BLaER1 treated with 17β-estradiol and CSF1 and Interleukin-3, amounts not matched to agents 10 nM and 100 nM (cell line): Measurements from ENCODE around the gene SMG6.

Experiments
- H3K27ac ChIP-seq, 11 experiments: shearing (Covaris generic); formaldehyde crosslinking; 2 replicates each; pipeline ENCODE4 v1.8.1; 2022
- H3K27me3 ChIP-seq, 11 experiments: shearing (Covaris generic); formaldehyde crosslinking; 2 replicates each; pipeline ENCODE4 v1.8.1; 2022
- H3K36me3 ChIP-seq, 11 experiments: shearing (Covaris generic); formaldehyde crosslinking; 2 replicates each; pipeline ENCODE4 v1.8.1; 2022
- H3K4me1 ChIP-seq, 10 experiments: shearing (Covaris generic); formaldehyde crosslinking; 2 replicates each; pipeline ENCODE4 v1.8.1; 2022
- H3K4me2 ChIP-seq, 11 experiments: shearing (Covaris generic); formaldehyde crosslinking; 2 replicates each; pipeline ENCODE4 v1.8.1; 2022
- H3K4me3 ChIP-seq, 10 experiments: shearing (Covaris generic); formaldehyde crosslinking; 2 replicates each; pipeline ENCODE4 v1.8.1; 2022
- H3K9ac ChIP-seq, 11 experiments: shearing (Covaris generic); formaldehyde crosslinking; 2 replicates each; pipeline ENCODE4 v1.8.1; 2022
- H3K9me3 ChIP-seq, 11 experiments: shearing (Covaris generic); formaldehyde crosslinking; replicated peaks in 1 of 11; 2 replicates each; pipeline ENCODE4 v1.8.1; 2022
- H4K20me1 ChIP-seq, 11 experiments: shearing (Covaris generic); formaldehyde crosslinking; 2 replicates each; pipeline ENCODE4 v1.8.1; 2022
- Cebpa-rat ChIP-seq, 11 experiments: shearing (Covaris generic); IDR thresholded peaks; 2 replicates each; pipeline ENCODE4 v1.8.1; 2022

The SMG6 gene

GRCh38 chr17:2025622-2026309, 277.8 kb downstream of the SMG6 start:
- peaks cover 0 to 21% (median under 1%) of the 10 kb centered on the region in 11 experiments; a peak in 9 of 22 replicates for H4K20me1 ChIP-seq
- peaks cover 42 to 84% (median 72%) of the 10 kb centered on the region in 10 experiments for H3K4me1 ChIP-seq
- peak overlapping the region; percentile 57 to 87 (median 73) for H3K4me3 ChIP-seq
- peak overlapping the region in 6 of 11 experiments; percentile 9 to 34 (median 24); a peak in 6 of 22 replicates for H3K27ac ChIP-seq
- TF ChIP-seq Cebpa-rat (IDR thresholded peaks at IDR 0.05), result no peak
- H3K27me3 ChIP-seq, result peaks cover 21 to 59% (median 45%) of the 10 kb centered on the region in 11 experiments
- no peaks in the 10 kb centered on the region for H3K36me3 ChIP-seq
- no peaks in the 10 kb centered on the region for H3K9me3 ChIP-seq
- peak overlapping the region; percentile 99 to 100 (median 100) for H3K4me2 ChIP-seq
- H3K9ac ChIP-seq, result peak overlapping the region; percentile 56 to 85 (median 73); a peak in 21 of 22 replicates

- peak within 1 kb of the TSS; percentile 99 to 100 (median 100) for H3K4me2 ChIP-seq
- TF ChIP-seq Cebpa-rat (IDR thresholded peaks at IDR 0.05), result no peak
- H3K9ac ChIP-seq, result peak within 1 kb of the TSS; percentile 56 to 85 (median 73); a peak in 21 of 22 replicates
- peak within 1 kb of the TSS in 9 of 11 experiments; percentile 62 to 83 (median 73); a peak in 18 of 22 replicates for H3K27ac ChIP-seq
- no peaks in the 10 kb centered on the region for H3K9me3 ChIP-seq
- H3K4me1 ChIP-seq, result peaks cover 43 to 87% (median 76%) of the 10 kb centered on the region in 10 experiments
- peaks cover 0 to 23% (median 3%) of the 10 kb centered on the region in 11 experiments; a peak in 6 of 22 replicates for H4K20me1 ChIP-seq
- no peaks in the 10 kb centered on the region for H3K36me3 ChIP-seq
- peaks cover 21 to 64% (median 45%) of the 10 kb centered on the region in 11 experiments for H3K27me3 ChIP-seq
- peak within 1 kb of the TSS; percentile 57 to 87 (median 73) for H3K4me3 ChIP-seq
Observed at GRCh38 chr17:2025220-2025621, 278.4 kb downstream of the SMG6 start, which contains the start of gene RTN4RL1. Gene RTN4RL1, minus strand, starts transcription at chr17:2025334. Its CDS starts 469 bp downstream, at chr17:2024865.

- peak overlapping the region; percentile 99 to 100 (median 100) for H3K4me2 ChIP-seq
- H3K4me1 ChIP-seq, result peaks cover 43 to 91% (median 80%) of the 10 kb centered on the region in 10 experiments
- H3K9me3 ChIP-seq, result no peaks in the 10 kb centered on the region
- H3K9ac ChIP-seq, result peak overlapping the region; percentile 45 to 85 (median 73); a peak in 21 of 22 replicates
- peaks cover 0 to 28% (median 7%) of the 10 kb centered on the region in 11 experiments; a peak in 9 of 22 replicates for H4K20me1 ChIP-seq
- H3K36me3 ChIP-seq, result no peaks in the 10 kb centered on the region
- peaks cover 21 to 70% (median 45%) of the 10 kb centered on the region in 11 experiments for H3K27me3 ChIP-seq
- TF ChIP-seq Cebpa-rat (IDR thresholded peaks at IDR 0.05), result no peak
- H3K4me3 ChIP-seq, result peak overlapping the region; percentile 57 to 87 (median 73)
- H3K27ac ChIP-seq, result peak overlapping the region in 9 of 11 experiments; percentile 62 to 83 (median 73); a peak in 18 of 22 replicates
Observed at GRCh38 chr17:2024572-2025219, 278.9 kb downstream of the SMG6 start.

DNA sequence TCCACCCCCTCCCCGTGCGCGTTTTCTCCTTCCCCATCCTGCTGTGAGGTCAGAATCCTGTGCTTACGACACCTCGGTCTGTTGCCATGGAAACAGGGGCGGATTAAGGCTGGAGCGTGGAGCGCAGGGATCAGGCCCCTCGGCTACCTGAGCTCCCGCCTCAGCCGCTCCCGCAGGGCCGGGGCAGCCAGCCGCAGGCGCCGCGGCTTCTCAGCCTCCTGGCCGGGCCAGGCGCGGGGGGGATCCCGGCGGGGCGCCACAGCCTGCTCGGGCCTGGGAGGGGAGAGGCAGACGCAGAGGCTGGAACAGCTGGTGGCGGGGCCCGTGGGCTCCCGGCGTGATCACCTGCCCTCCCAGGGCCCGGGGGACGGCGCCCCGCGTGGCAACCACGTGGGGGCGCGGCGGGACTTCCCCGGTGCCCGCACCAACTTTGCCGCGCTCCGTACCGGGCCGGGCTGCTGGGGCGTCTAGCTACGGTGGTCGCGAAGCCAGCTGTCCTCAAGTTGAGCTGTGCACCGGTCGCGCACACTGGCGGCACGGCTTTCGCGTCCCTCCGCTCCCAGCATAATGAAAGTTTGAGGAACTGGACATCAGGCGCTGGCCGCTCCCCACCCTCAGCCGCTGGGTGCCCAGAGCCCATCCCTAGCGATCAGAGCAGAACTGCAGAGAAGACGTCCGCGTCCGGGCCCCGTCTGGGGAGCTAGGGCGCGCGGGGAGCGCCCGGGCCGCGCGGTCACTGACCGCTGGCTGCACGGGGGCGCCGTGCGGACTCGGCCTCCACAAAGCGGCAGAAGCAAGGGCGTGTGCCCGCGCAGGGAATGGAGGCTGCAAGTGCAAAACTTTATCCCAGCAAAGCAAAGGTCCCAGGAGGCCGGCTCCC, 279.7 kb downstream of the SMG6 start:
- Histone ChIP-seq H3K27ac (peak overlapping the region in 9 of 11 experiments; percentile 62 to 83 (median 73); a peak in 18 of 22 replicates), H3K4me1 (peaks cover 43 to 91% (median 80%) of the 10 kb centered on the region in 10 experiments), H3K9ac (peak overlapping the region; percentile 45 to 85 (median 73); a peak in 21 of 22 replicates), H3K36me3 (no peaks in the 10 kb centered on the region), H3K27me3 (peaks cover 21 to 77% (median 45%) of the 10 kb centered on the region in 11 experiments), H3K9me3 (no peaks in the 10 kb centered on the region), H3K4me3 (peak overlapping the region; percentile 57 to 87 (median 73)), H4K20me1 (peaks cover 0 to 36% (median 7%) of the 10 kb centered on the region in 11 experiments; a peak in 11 of 22 replicates), H3K4me2 (peak overlapping the region; percentile 99 to 100 (median 100))
- no peak for TF ChIP-seq Cebpa-rat (IDR thresholded peaks at IDR 0.05)

DNA sequence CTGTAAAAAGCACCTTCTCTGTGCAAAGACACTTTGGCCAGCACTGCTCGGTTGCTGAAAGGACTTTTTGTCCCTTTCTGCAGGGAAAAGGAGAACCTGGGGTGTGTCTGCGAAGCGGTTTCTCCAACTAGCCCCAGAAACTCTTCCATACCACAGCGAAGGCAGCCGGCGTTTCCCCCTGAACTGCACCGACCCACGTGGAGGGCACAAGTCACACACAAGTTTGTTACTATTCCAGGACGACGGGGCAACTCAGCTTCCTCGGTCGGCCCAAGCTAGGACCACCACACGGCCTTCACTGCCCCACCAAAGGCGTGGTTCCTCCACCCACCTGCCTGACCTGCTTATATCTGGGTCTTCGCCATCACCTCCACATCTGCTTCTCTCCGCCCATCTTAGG, 280.3 kb downstream of the SMG6 start:
- Histone ChIP-seq H3K4me2 (peak overlapping the region; percentile 99 to 100 (median 100)), H3K4me3 (peak overlapping the region in 8 of 10 experiments; percentile 16 to 87 (median 76); a peak in 15 of 20 replicates), H3K4me1 (peaks cover 43 to 91% (median 80%) of the 10 kb centered on the region in 10 experiments)

GRCh38 chr17:2022647-2023240, 280.8 kb downstream of the SMG6 start:
- Histone ChIP-seq H3K27ac (peak overlapping the region in 8 of 11 experiments; percentile 31 to 76 (median 68); a peak in 15 of 22 replicates), H4K20me1 (peaks cover 0 to 48% (median 18%) of the 10 kb centered on the region in 11 experiments; a peak in 12 of 22 replicates), H3K27me3 (peaks cover 21 to 80% (median 37%) of the 10 kb centered on the region in 11 experiments), H3K4me1 (peaks cover 46 to 91% (median 80%) of the 10 kb centered on the region in 10 experiments), H3K36me3 (no peaks in the 10 kb centered on the region), H3K4me2 (peak overlapping the region; percentile 99 to 100 (median 100)), H3K9ac (peak overlapping the region in 8 of 11 experiments; percentile 2 to 85 (median 52); a peak in 15 of 22 replicates), H3K4me3 (peak overlapping the region in 8 of 10 experiments; percentile 16 to 87 (median 76); a peak in 15 of 20 replicates), H3K9me3 (no peaks in the 10 kb centered on the region)
- TF ChIP-seq Cebpa-rat (IDR thresholded peaks at IDR 0.05), result no peak

More for the DNA sequence above, 280.3 kb downstream of the SMG6 start:
- TF ChIP-seq Cebpa-rat (IDR thresholded peaks at IDR 0.05), result no peak
- Histone ChIP-seq H4K20me1 (peaks cover 0 to 43% (median 14%) of the 10 kb centered on the region in 11 experiments; a peak in 12 of 22 replicates), H3K9ac (peak overlapping the region in 8 of 11 experiments; percentile 2 to 85 (median 52); a peak in 15 of 22 replicates), H3K27me3 (peaks cover 21 to 80% (median 41%) of the 10 kb centered on the region in 11 experiments), H3K9me3 (no peaks in the 10 kb centered on the region), H3K36me3 (no peaks in the 10 kb centered on the region), H3K27ac (peak overlapping the region in 8 of 11 experiments; percentile 31 to 76 (median 68); a peak in 15 of 22 replicates)

GRCh38 chr17:2020721-2021120, 282.9 kb downstream of the SMG6 start:
- no peak for TF ChIP-seq Cebpa-rat (IDR thresholded peaks at IDR 0.05)
- Histone ChIP-seq H3K9ac (peak overlapping the region in 7 of 11 experiments; percentile 6 to 67 (median 37); a peak in 8 of 22 replicates), H3K4me1 (peaks cover 55 to 93% (median 87%) of the 10 kb centered on the region in 10 experiments), H3K9me3 (no peaks in the 10 kb centered on the region), H3K27me3 (peaks cover 14 to 63% (median 18%) of the 10 kb centered on the region in 11 experiments), H4K20me1 (peaks cover 0 to 56% (median 19%) of the 10 kb centered on the region in 11 experiments; a peak in 12 of 22 replicates), H3K4me2 (peak overlapping the region; percentile 16 to 100 (median 99); a peak in 20 of 22 replicates), H3K4me3 (peak overlapping the region in 1 of 10 experiments; percentile 27; a peak in 2 of 20 replicates), H3K27ac (peak overlapping the region in 5 of 11 experiments; percentile 17 to 61 (median 35); a peak in 7 of 22 replicates), H3K36me3 (no peaks in the 10 kb centered on the region)
